T-helper 2 cell treated with Interferon-gamma antibody and Interleukin-4, amounts not matched to agents 100 ng/mL and 5 ng/mL, for 36 hours (primary cell): Measurements from ENCODE around the gene CBX1. TPM values are rescaled to one million over a fixed set of nuclear protein-coding genes. Genes with fewer than 3 reads are reported as not detected.
"Not testable (repeated sequence)": the region's sequence is repeated elsewhere in the genome, so short reads cannot be mapped to it uniquely, and the experiment has no call there.

ENCODE experiments used
- intact Hi-C: fragments of 100-400 bp; cut with micrococcal nuclease; formaldehyde crosslinking; loops from one replicate; pipeline ENCODE4 v1.15.1; 2023
- total RNA-seq: library from RNA; stranded (reverse); gene quantifications from 2 replicates; pipeline ENCODE4 v1.2.3, GENCODE V29; 2022

CBX1 gene
- total RNA-seq, 1 donor from 2014 or later = 65.2 TPM

DNA sequence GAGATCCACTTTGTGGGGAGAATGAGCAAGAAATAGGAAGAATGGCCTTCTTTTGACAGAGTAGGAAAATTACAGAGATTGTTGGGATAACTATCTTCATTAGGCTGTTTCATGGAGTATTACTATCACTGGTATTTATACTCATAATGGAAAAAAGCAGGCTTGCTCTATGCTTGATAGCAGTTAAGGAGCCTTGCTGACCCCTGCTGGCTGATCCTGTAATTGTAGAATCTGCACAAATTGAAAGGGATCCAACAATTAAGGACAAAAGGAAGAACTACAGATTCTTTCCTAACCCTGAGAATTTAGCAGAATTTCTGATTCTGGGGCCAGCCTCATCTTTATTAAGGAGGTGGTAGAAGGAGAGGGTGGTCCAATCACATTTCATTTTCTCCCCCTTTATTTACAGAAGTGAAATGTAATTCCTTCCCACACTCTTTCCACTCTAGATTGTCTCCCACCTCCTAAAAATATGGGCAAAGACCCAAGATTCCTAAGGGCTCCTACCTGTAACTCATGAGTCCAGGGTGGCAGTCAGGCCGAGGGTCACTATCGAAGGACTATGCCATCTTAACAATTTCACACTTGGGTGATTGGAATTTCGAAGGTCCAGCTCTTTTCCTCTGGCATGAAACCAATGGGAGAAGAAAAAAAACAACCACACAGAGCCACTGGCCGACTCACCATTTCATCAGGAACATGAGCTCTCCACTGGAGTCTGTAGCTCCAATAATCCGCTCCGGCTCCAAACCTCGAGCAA, 26.8 kb downstream of the CBX1 start:
- intact Hi-C loops = loop anchor here (1.0 kb wide), 2 partner anchors 37 to 49 kb away; partner anchors contain the start of gene COPZ2

DNA sequence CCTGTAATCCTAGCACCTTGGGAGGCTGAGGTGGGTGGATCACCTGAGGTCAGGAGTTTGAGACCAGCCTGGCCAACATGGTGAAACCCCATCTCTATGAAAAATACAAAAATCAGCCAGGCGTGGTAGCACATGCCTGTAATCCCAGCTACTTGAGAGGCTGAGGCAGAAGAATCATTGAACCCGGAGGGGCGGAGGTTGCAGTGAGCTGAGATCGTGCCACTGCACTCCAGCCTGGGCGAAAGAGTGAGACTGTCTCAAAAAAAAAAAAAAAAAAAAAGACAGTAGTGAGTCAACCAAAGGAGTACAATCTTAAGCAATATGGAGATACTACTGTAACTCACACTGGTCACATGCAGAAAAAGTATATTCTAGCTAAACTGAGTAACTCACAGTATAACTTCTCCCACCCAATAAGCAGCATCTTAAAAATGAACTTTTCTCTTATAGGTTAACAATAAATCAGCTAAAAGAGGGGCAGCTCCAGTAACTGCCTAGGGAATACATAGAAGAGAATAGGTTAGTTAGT, 27.6 kb downstream of the CBX1 start:
- intact Hi-C loops = loop anchor here (1.0 kb wide), 2 partner anchors 36 to 48 kb away; partner anchors contain the start of gene COPZ2

DNA sequence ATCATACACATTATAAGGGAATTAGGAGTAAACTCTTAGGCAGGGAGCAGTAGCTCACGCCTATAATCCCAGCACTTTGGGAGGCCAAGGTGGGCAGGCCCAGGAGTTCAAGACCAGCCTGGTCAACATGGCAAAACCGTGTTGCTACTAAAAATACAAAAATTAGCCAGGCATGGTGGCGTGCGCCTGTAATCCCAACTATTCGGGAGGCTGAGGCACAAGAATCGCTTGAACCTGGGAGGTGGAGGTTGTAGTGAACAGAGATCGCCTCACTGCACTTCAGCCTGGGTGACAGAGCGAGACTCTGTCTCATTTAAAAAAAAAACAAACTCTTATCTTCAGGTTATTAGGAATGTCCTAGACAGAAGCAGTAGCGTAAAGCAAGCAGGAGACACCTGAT, 28.5 kb downstream of the CBX1 start:
- intact Hi-C loops = not testable (repeated sequence)

DNA sequence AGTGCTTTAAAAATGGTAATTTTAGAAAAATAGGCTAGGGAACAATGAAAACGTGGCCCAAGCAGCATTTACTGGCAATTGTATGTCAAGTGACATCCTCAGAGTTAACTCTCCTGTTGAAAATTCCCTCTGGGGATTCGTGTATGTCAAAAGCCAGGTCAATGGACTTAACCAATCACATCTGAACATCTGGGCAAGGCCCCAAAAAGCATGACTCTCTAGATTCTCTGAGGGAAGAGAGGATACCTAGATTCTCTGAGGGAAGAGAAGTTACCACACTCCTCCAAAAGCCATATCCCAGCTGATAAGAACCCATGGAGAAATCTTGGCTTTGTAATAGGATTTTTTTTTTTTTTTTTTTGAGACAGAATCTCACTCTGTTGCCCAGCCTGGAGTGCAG, 29.6 kb downstream of the CBX1 start:
- intact Hi-C loops = no loop called here

DNA sequence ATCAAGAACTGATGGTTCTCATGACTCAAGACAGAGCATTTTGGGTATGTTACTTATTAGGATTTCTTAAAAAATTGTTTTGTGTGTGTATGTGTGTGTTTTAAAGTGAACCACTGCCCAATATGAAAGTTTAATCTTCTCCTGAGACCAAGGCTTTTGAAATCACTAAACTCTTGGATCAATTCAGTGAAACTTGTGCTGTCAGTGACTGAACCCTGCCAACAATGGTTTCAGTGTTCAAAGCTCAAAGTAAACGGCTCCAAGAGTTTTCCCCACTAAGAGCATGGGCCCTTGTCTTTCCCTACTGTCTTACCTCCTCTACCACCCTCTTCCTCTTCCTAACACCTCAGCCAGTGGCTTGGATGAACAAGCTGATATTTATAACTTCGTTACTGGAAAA, 31.1 kb downstream of the CBX1 start:
- intact Hi-C loops = no loop called here

DNA sequence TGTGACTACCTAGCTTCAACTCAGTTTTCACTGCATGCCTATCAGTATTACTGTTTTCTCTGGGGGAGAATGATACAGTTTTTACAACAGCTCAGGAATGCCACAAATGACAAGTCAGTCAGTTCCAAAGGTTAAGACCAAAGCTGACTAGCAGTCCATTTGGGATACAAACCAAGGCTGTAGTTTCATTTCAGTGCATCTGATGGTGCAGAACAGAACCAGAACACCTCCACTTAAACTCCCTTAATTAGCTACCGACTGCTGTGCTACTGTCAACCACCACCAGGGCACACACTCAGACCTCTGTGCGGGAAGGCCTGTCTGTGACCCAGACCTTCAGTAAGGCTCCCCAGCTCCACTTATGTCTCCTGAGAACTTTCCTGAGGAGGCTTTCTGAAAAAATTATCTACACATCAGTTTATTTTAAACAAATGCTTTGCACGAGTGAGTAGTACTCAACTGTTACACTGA, 32.8 kb downstream of the CBX1 start:
- intact Hi-C loops = no loop called here

DNA sequence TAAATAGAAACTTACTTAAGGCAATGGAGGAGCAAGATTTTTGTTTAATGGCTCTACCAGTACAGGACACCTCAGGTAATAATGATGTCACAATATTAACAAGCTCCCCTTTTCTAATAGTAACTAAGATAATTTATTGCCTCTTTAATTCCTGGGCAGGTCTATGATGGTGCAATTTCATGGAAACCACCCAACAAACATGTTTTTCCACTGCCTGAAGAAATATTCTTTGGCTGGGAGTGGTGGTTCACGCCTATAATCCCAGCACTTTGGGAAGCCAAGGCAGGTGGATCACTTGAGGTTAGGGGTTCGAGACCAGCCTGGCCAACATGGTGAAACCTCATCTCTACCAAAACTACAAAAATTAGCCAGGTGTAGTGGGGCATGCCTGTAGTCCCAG, 33.5 kb downstream of the CBX1 start:
- intact Hi-C loops = not testable (repeated sequence)

DNA sequence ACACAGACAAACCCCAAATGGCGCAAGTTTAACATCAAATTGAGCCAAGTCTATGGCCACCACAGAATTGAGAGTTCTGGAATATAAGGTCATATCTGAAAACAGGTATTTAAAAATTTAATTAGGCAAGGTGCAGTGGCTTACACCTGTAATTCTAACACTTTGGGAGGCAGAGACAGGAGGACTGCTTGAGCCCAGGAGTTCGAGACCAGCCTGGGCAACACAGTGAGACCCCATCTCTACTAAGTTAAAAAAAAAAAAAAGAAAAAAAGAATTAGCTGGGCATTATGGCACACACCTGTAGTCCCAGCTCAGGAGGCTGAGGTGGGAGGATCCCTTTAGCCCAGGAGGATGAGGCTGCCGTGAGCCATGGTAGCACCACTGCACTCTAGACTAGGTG, 34.0 kb downstream of the CBX1 start:
- intact Hi-C loops = no loop called here

DNA sequence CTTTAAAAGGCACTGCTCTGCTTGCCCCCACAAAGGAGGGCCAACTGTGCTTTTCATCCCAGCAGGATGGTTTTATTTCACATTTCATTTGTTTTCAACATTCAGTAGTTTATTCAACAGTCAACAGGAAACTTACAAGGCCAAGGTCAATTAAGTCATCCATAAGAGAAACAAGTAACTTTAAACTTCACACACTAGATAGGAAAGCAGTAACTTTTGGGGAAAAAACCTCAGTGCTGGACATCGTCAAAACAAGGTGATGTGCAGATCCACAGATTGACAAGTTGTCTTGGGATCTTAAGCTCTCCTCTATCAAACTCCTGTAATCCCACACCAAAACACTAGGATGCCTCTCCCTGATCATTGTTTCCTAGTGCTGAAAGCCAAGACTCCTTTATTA, 34.6 kb downstream of the CBX1 start:
- intact Hi-C loops = no loop called here

DNA sequence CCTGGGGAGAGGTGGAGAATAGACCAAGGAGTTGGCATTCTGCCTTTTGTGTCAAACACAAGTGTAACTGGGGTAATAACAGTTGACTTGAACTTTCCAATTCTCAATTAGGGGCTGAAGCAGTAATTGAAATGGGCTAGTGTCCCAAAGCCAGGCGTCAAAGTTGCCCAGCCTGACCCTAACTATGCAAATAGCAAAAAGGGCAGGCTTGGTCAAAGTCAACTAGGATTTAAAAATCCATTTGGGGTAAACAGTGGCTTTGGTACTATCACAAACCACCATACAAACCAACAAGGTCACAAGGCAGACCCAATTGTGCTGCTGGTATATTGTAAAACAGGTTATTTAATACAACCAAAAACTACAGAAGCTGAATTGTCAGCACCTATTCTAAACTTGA, 35.1 kb downstream of the CBX1 start:
- intact Hi-C loops = no loop called here

DNA sequence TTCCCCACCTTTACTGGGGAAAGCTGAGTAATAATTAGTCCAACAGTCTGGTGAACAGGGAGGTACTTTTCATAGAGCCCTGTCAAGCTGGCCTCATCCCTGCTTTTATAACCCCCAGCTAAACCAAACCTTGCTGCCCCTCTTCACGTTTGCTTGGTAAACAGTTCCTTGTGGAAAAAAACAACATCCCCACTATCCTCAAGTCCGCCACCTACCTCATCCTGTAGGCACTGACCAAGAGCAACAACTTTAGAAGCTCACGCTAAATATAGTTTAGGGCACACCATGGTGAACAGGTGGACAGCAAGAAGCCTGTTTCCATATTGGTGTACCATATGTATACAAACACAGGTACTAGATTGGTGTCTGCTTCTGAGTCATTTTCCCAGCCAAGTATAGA, 36.6 kb downstream of the CBX1 start:
- intact Hi-C loops = no loop called here

DNA sequence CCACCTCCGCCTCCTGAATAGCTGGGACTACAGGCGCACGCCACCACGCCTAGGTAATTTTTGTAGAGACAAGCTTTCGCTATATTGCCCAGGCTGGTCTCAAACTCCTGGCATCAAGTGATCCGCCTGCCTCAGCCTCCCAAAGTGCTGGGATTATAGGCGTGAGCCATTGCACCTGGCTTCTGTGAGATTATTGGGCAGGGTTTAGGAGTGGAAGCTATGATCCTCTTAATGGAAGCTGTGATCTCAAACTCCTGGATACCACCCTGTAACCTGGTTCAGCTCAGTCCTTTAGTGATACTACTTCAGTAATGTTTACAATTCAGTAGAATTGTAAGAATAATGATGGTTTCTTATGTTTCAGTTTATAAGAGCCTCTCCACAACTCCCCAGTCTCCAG, 39.0 kb downstream of the CBX1 start:
- intact Hi-C loops = no loop called here

DNA sequence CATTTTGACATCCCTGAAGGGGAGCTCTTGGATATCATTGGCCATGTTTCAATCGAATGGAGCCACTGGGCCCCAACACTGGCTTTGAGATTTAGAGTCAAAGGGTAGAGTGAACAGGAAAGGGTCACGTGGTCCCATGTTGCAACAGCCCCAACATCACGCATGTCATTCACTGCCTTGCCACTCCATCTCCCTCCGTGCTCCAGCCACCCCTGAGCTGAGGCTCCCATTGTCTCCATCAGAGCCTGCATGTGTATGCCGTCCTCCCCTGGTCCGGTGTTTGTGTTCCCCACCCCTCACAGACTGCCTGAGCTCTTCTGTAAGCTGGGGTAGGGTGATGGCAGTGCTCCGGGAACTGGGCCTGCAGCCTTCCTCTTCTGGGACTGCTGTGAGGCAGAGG, 41.0 kb downstream of the CBX1 start:
- intact Hi-C loops = no loop called here

DNA sequence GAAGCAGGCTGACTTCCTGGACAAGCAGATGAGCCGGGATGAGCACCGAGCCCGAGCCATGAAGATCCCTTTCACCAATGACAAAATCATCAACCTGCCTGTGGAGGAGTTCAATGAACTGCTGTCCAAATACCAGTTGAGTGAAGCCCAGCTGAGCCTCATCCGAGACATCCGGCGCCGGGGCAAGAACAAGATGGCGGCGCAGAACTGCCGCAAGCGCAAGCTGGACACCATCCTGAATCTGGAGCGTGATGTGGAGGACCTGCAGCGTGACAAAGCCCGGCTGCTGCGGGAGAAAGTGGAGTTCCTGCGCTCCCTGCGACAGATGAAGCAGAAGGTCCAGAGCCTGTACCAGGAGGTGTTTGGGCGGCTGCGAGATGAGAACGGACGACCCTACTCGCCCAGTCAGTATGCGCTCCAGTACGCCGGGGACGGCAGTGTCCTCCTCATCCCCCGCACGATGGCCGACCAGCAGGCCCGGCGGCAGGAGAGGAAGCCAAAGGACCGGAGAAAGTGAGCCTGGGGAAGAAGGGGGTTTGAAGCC, 42.1 kb downstream of the CBX1 start:
- intact Hi-C loops = no loop called here

DNA sequence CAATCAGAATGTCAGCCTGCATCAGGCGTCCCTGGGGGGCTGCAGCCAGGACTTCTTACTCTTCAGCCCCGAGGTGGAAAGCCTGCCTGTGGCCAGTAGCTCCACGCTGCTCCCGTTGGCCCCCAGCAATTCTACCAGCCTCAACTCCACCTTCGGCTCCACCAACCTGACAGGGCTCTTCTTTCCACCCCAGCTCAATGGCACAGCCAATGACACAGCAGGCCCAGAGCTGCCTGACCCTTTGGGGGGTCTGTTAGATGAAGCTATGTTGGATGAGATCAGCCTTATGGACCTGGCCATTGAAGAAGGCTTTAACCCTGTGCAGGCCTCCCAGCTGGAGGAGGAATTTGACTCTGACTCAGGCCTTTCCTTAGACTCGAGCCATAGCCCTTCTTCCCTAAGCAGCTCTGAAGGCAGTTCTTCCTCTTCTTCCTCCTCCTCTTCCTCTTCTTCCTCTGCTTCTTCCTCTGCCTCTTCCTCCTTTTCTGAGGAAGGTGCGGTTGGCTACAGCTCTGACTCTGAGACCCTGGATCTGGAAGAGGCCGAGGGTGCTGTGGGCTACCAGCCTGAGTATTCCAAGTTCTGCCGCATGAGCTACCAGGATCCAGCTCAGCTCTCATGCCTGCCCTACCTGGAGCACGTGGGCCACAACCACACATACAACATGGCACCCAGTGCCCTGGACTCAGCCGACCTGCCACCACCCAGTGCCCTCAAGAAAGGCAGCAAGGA, 42.7 kb downstream of the CBX1 start:
- intact Hi-C loops = no loop called here

DNA sequence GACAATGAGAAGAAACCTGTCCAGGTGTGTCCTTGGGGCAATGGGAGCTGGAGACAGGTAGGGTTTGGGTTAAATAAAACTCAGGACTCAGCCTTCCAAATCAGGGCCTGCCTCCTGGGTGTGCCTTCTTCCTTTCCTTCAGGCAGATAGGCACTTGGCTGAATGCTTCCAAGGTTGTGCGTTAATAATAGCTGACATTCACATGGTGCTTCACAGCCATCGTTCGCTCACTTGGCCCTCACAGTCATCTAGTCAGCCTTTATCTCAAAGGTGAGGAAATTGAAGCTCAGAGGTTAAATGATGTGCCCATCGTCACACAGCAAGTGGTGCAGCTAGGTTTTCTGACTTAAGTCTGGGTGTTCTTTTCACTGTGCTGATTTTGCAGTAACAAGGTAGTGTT, 43.7 kb downstream of the CBX1 start:
- intact Hi-C loops = no loop called here

DNA sequence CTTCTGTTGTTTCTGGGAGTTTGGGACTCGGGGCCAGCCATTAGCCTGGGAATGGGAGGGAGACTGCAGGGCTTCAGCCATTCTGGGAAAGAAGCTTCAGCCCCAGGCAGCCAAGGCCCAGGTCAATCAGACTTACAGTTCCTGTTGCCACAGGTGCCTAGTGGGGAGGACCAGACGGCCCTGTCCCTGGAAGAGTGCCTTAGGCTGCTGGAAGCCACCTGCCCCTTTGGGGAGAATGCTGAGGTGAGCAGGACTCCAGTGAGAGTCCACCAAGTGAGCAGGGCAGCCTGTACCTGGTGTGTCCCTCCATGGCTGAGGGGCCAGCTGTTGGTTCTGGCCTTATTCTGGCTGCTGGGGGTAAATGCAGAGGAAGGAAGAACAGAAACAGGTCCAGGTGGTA, 44.4 kb downstream of the CBX1 start:
- intact Hi-C loops = no loop called here

DNA sequence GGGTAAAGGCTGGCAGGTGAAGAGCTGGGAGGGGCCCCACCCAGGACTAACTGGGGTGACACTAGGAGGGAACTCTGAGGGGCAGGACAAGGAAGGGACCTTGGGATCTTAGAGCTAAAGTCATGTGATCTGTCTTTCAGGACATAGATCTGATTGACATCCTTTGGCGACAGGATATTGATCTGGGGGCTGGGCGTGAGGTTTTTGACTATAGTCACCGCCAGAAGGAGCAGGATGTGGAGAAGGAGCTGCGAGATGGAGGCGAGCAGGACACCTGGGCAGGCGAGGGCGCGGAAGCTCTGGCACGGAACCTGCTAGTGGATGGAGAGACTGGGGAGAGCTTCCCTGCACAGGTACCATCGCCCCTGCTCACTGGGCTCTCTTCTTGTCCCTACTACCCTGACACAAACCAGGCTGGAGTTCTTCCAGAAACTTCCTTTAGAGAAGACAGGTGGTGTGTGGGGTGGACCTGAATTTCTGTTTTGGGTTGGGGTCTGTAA, 45.0 kb downstream of the CBX1 start:
- intact Hi-C loops = no loop called here

DNA sequence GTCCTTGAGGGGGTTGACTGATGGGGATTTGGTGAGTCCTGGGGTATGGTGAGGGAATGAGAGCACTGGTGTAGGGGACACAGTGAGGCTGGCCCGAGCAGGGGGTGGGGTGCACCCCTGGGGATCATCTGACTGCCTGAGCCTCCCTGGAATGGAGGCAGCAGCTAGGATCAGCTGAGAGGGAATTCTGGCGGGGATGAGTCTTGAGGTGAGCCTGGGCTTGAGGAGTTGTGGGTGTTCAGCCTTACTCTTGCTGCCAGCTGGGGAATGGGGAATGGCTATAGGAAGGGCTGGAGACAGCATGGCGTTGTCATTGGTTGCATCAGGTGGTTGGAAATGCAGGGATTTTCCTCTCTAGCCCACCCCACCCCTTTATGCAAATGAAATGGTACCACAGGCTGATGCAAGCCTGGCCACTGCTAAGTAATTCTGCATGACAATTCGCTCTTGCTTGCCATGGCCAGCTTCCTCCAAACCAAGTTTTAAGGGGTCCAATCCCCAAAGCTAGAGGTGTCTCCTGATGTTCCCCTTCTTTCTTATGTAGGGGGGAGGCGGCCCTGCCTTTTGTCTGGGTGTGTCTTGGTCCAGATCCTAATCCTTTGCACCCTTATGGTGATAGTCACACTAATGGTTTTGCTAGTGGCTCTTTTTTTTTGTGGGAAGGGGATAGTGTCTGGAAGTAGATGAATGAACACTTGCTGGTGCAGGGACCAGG, 45.6 kb downstream of the CBX1 start:
- intact Hi-C loops = no loop called here

DNA sequence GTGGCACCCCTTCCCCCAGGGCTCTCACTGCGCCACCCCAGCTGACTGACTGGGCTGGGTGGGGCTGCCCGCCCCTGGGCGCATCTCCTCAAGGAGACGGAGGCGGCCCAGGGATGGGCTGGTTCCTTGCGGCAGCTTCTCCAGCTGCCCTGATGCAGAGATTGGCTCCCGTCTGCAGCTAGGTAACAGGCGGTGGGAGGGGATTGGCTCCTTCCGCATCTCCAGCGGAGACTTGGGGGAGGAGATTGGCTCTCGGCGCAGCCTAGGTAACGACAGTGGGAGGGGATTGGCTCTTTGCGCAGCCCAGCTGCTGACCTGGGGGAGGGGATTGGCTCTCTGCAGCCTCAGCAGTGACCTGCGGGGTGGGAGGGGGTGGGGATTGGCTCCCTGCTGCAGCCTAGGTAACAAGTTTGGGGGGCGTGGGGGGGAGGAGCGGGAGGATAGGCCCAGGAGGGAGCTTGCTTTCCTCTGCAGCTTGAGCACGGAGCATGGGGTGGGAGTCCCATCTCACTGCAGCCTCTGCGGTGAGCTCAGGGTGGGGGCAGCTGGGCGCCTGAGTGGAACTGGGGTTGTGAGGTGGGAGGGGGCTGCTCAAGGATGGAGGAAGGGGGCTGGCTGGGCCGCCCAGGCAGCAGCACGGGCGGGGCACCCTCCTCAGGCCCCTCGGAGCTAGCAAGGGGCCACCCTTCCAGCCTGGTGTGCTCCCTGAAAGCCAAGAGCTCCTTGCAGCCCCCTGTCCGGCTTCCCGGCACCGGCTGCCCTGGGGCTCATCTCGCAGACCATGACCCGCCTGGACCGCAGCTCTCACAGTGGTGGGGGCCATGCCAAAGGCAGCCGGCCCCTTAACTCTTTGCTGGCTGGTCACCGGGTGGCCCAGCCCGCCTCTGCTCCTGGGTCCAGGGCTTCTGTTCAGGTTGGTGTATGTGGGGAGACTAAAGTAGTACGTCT, 46.8 kb downstream of the CBX1 start:
- intact Hi-C loops = no loop called here
